Activated T-cell treated with anti-CD3 and anti-CD28 coated beads, Interleukin-2, amount 50 U/mL, for 24 hours (primary cell): Measurements from ENCODE around the gene MFSD11.
A peak's percentile ranks its signal among the peaks of the same experiment; 100 is the strongest.
"Not testable (repeated sequence)": the region's sequence is repeated elsewhere in the genome, so short reads cannot be mapped to it uniquely, and the experiment has no call there.

ENCODE experiments used
- DNase-seq: peaks from one replicate; pipeline ENCODE4 v3.0.0-alpha.2; 2020
- H3K27ac Mint-ChIP-seq: 2 replicates; pipeline ENCODE4 v1.8.0; 2020; ENCODE audit warnings: mild to moderate bottlenecking, mixed read lengths
- H3K27me3 Mint-ChIP-seq: 2 replicates; pipeline ENCODE4 v1.8.0; 2020; ENCODE audit warnings: mixed read lengths
- H3K36me3 Mint-ChIP-seq: 2 replicates; pipeline ENCODE4 v1.8.0; 2020; ENCODE audit warnings: low read depth, mixed read lengths
- H3K4me1 Mint-ChIP-seq: 2 replicates; pipeline ENCODE4 v1.8.0; 2020; ENCODE audit warnings: low read depth, mixed read lengths
- H3K4me3 Mint-ChIP-seq: 2 replicates; pipeline ENCODE4 v1.8.0; 2020; ENCODE audit warnings: mild to moderate bottlenecking, moderate library complexity, mixed read lengths
- H3K9me3 Mint-ChIP-seq: 2 replicates; pipeline ENCODE4 v1.8.0; 2020; ENCODE audit warnings: mixed read lengths

The MFSD11 gene

DNA sequence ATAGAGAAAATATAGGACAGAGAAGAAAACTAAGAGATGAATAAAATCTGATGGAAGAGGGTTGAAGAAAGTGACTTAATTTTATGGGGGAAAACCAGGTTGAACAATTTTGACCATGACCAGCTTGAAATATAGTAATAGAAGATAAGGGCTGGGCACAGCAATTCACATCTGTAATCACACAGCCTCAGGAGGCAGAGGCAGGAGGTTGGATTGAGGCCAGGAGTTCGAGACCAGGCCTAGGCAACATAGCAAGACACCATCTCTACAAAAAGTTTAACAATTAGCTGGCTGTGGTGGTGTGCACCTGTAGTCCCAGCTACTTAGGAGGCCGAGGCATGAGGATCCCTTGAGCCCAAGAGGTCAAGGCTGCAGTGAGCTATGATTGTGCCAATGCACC is 35.8 kb upstream of the MFSD11 start:
- Mint-ChIP-seq H3K4me3 (no peak overlapping the region), H3K27ac (no peak overlapping the region), H3K4me1 (no peaks in the 10 kb centered on the region), H3K36me3 (no peaks in the 10 kb centered on the region), H3K9me3 (no peaks in the 10 kb centered on the region), H3K27me3 (no peaks in the 10 kb centered on the region)
- no peak for DNase-seq

DNA sequence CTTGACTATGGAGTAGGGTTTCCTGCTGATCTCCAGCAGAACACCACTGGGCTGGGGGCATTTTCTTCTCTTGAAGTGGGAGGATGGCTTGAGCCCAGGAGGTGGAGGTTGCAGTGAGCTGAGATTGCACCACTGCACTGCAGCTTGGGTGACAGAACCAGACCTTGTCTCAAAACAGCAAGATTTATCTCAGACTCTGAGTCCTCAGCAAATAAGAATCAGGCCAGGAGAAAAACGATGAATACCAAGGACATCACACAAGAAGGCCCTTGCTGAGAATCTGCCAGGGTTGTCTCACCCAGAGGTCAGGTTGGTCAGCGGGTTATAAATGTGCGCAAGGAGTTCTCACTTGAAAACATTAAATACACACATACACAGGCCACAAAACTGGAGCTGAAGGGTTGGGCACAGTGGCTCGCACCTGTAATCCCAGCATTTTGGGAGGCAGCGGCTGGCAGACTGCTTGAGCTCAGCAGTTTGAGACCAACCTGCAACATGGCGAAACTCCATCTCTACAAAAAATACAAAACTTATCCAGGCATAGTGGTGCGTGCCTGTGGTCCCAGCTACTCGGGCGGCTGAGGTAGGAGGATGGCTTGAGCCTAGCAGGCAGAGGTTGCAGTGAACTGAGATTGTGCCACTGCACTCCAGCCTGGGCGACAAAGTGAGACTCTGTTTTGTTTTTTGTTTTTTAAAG is 34.8 kb upstream of the MFSD11 start:
- no peaks in the 10 kb centered on the region for H3K36me3 Mint-ChIP-seq
- no peak overlapping the region for H3K4me3 Mint-ChIP-seq
- no peak overlapping the region for H3K27ac Mint-ChIP-seq
- no peaks in the 10 kb centered on the region for H3K4me1 Mint-ChIP-seq
- no peak for DNase-seq
- no peaks in the 10 kb centered on the region for H3K9me3 Mint-ChIP-seq
- no peaks in the 10 kb centered on the region for H3K27me3 Mint-ChIP-seq

DNA sequence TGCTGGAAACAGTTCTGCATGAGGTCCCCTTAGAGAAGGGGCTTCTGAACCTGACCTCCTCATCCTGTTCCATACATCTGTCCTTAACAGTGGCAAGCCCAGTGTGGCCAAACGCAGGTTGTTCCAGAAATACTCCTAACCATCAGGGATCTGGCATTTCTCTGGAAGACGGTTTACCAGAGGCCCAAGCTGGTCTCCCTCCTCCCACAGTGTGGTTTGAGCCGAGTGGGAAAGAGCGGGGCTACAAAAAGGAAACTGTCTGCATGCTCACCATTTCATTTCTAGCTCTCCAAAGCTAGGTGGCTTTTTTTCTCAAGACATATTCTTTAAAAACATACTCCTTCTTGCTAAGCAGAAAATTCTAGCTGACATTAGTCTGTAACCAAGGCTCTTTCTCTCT is 33.1 kb upstream of the MFSD11 start:
- H3K4me3 Mint-ChIP-seq, result no peak overlapping the region
- H3K27ac Mint-ChIP-seq, result no peak overlapping the region
- no peaks in the 10 kb centered on the region for H3K27me3 Mint-ChIP-seq
- no peaks in the 10 kb centered on the region for H3K36me3 Mint-ChIP-seq
- no peak for DNase-seq
- peaks cover 8% of the 10 kb centered on the region for H3K4me1 Mint-ChIP-seq
- H3K9me3 Mint-ChIP-seq, result no peaks in the 10 kb centered on the region

DNA sequence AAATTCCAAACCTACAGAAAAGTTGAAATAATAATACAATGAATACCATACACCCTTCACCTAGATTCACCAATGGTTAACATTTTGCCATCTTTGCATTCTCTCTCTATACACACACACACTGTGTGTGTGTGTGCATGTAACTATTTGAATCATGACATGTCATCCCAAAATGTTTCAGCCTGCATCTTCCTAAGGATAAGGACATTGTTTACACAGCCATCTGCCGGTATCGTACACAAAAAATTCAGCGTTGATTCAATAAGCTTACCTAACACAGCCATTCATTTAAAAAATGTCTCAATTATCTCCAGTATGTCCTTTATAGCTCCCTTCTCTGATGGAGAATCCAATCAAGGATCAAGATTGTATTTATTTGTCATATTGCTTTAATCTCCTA is 31.1 kb upstream of the MFSD11 start:
- Mint-ChIP-seq H3K36me3 (no peaks in the 10 kb centered on the region), H3K4me3 (no peak overlapping the region), H3K9me3 (no peaks in the 10 kb centered on the region), H3K27me3 (no peaks in the 10 kb centered on the region), H3K4me1 (peaks cover 18% of the 10 kb centered on the region), H3K27ac (no peak overlapping the region)
- DNase-seq, result no peak

DNA sequence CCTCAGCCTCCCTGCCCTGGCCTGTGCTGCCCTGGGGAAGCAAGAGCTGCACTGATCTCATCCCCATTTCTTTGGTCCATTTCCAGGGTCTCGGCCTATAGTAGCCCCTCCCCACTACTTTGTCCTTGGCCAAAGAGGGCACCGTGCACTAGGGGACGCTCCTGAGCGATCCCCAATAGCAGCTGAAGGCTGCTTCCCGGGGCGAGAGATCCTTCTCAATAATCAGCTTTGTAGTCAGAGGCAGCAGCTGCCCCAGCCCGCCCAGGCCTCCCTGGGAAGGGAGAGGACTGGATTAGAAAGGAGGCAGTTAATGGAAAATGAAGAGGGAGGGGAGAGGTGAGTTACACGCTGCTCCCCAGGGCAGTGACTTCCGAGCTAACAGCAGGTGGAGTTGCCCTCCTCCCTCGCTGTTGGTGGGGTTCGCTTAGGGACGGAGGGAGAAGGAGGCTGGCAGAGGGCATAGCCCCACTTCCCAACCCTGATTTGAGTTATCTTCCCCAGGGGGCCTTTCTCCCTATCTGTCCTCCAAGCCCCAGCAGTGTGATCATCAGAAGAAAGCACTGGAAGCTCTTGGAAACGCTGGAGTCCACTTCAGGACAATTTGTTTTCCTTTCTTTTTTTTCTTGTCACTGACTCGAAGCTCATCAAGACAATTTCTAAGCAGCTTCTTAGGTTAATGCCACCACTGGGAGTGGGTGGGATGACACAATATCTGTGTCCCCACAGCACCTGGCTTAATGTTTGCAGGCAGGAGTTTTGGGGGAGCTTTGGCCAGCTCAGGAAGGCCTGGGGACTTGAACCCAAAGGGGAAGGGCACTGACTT is 29.7 kb upstream of the MFSD11 start:
- H3K4me3 Mint-ChIP-seq, result no peak overlapping the region

DNA sequence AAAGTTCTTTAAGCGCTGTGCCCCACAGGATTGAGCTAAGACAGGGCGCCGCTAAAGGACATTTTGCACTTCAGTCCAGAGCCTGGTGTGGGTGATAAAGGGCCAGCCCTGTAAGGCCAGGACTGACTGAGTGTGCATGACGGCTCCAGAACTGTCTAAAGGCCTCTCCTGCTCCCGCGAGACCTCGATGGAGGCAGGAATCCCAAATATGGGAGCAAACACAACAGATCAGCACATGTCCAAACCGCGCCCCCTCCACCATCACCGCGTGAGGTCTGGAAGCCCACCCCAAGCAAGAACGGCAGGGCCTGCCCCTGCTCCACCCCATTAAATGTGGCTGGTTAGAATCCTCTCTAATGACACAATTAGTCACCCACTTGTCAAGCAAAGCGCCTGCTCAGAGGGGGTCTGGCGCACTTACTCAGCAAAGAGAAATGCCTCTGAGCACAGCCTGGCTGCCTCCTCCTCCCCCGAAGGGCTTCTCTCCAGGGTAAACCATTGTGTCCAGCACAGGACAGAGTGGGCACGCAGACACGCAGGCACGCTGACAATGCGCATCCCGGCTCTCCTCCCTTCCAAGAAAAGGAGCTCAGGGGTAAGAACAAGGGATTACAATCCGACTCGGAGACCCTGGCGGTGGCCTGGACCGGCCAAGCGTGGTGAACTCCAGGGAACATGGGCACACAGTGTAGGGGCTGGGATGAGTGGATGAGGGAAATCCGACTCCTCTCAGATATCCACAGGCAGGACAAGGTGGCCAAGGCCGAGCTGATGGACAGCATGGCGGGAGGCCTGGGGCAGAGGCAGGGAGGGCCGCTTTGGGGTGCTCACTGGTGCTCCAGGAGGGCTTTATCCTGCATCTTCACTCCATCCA is 28.6 kb upstream of the MFSD11 start:
- peak overlapping the region; percentile 70 for H3K4me3 Mint-ChIP-seq
- H3K4me1 Mint-ChIP-seq, result peaks cover 30% of the 10 kb centered on the region
- H3K9me3 Mint-ChIP-seq, result no peaks in the 10 kb centered on the region
- peak overlapping the region; percentile 33 for H3K27ac Mint-ChIP-seq
- peaks cover 17% of the 10 kb centered on the region for H3K36me3 Mint-ChIP-seq
- no peaks in the 10 kb centered on the region for H3K27me3 Mint-ChIP-seq
- DNase-seq, result no peak

More for the DNA sequence above, 29.7 kb upstream of the MFSD11 start:
- DNase-seq, result no peak
- no peak overlapping the region for H3K27ac Mint-ChIP-seq
- peaks cover 6% of the 10 kb centered on the region for H3K36me3 Mint-ChIP-seq
- peaks cover 19% of the 10 kb centered on the region for H3K4me1 Mint-ChIP-seq
- no peaks in the 10 kb centered on the region for H3K27me3 Mint-ChIP-seq
- no peaks in the 10 kb centered on the region for H3K9me3 Mint-ChIP-seq

DNA sequence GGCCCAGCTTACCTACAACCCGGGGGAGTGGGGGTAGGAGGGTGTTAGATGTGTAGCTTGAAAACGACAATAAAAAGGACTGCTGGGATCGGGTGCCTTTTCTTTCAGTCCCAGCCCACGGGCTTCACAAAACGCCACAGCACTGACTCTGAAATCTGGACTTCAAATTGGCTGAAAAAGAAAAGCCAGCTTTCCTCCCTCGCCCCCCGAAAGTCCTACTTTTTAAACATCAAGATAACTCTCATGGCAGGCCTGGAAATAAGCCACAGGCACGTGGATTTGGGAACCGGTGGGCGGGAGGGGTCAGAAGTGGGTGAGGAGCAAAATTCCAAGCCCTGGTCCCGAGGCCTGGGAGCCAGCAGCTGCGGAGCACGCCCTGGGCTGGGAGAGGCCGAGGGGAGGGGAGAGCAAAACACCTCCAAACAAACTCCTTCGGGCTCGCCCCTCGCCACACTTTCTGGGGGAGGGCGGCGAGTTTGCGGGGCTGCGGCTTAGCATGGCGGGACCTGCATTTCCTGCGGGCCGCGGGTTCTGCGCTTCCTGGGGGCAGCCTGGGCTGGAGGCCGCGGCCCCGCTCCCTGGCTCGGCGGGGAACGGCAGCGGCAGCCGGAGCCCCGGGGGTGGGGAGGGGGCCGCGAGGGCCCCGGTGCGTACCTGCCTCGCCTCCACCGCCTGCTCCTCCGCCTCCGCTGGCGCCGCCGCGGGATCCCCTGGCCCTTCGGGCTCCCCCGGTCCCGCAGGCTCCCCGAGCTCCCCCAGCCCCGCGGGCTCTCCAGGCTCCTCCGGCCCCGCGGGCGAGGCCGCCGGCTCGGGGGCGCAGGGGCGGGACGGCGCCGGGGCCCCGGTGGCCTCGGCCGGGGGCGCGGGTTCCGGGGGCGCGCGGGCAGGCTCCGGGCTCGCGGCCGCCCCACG is 27.7 kb upstream of the MFSD11 start:
- H3K36me3 Mint-ChIP-seq, result peaks cover 25% of the 10 kb centered on the region

DNA sequence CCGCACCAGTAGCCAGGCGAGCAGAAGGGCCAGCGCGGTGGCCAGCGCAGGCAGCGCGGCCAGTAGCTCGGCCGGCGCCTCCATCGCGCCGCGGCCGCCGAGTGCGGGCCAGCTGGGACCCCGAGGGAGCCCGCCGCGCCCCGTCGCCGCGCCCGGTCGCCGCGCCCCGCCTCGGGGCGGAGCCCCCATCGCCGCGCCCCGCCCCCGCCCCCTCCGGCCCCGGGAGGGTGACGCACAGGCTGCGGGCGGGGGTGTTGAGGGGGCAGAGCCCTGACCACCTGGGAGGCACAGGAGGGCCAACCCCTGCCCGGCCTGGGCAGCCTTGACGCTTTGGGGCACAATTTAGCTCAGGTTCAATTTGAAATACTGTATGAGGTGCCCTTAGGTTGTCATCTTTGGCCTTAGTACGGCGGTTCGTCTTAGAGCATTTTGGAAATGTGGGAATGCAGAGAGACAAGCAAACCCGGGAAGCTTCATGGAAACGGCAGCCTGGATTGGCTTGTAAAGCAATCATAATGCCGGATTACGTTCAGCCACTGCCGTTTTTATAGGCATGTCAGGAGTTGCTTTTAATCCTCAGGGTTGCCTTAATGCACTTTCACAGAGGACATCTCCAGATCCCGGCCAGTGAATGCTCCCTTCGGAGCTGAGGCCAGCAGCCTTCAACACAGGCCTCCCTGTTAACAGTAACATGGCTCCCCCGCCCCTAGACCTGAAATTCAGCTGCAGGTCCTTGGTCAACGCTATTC is 26.9 kb upstream of the MFSD11 start, which contains the start of gene MXRA7:
Gene MXRA7, minus strand, starts transcription at position 103 of the 749 bp plus-strand sequence. Its CDS starts 19 bp downstream, at position 84.
- H3K27me3 Mint-ChIP-seq, result no peaks in the 10 kb centered on the region
- peak; percentile 77 for DNase-seq
- peaks cover 33% of the 10 kb centered on the region for H3K36me3 Mint-ChIP-seq
- no peaks in the 10 kb centered on the region for H3K9me3 Mint-ChIP-seq
- H3K4me1 Mint-ChIP-seq, result peaks cover 45% of the 10 kb centered on the region
- H3K27ac Mint-ChIP-seq, result peak within 1 kb of the TSS; percentile 33
- H3K4me3 Mint-ChIP-seq, result peak within 1 kb of the TSS; percentile 70

More for the DNA sequence above, 27.7 kb upstream of the MFSD11 start:
- peak overlapping the region; percentile 33 for H3K27ac Mint-ChIP-seq
- not testable (repeated sequence) for H3K9me3 Mint-ChIP-seq, H3K27me3 Mint-ChIP-seq
- peak overlapping the region; percentile 70 for H3K4me3 Mint-ChIP-seq
- H3K4me1 Mint-ChIP-seq, result peaks cover 36% of the 10 kb centered on the region
- DNase-seq, result peak; percentile 48

DNA sequence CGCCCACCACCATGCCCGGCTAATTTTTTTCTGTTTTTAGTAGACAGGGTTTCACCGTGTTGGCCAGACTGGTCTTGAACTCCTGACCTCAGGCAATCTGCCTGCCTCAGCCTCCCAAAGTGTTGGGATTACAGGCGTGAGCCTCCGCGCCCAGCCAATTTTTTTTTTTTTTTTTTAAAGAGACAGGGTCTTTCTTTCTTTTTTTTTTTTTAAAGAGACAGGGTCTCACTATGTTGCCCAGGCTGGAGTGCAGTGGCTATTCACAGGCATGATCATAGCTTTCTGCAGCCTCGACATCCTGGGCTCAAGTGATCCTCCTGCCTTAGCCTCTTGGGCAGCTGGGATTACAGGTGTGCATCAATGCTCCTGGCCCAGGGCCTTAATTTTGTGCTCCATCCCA is 25.6 kb upstream of the MFSD11 start:
- H3K27ac Mint-ChIP-seq, H3K9me3 Mint-ChIP-seq, H3K27me3 Mint-ChIP-seq, H3K4me3 Mint-ChIP-seq, DNase-seq: not testable (repeated sequence)
- peaks cover 57% of the 10 kb centered on the region for H3K4me1 Mint-ChIP-seq
- peaks cover 45% of the 10 kb centered on the region for H3K36me3 Mint-ChIP-seq

DNA sequence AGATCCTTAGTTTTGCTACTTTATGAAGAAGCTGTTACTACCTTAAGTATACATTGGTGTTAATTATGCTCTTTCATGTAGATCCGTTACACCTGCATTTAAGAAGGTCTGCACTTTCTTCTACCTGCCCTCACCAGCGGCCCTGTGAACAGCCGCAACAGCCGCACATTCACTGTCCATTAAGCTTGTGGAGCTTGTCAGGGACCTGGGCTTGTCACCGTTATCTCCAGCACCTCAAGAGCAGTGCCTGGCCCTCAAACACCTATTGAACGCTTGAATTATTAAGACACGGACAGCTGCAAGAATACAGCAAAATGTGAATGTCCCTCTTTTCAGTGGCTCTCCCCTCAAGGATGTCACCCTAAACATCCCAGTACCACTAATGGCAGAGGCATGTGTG is 24.2 kb upstream of the MFSD11 start:
- no peak overlapping the region for H3K4me3 Mint-ChIP-seq
- peak overlapping the region; percentile 5 for H3K27ac Mint-ChIP-seq

DNA sequence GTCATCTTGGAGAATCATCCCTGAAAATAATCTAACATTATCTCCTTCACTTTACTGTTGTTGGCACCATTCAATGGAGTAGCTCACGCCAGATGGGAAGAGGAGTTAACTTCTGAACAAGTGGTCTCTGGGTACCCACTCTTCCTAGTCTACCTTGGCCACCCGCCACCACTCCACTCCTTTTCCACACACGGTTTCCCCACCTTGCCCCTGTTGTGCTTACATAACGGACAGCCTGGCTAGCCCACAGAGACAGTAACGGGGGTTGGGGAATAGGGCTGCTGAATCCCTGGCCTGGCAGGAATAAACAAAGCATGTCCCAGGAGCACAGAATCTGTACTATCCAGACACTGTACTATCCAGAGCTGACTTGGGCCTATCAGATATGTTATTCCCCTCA is 23.6 kb upstream of the MFSD11 start:
- H3K27ac Mint-ChIP-seq, result peak overlapping the region; percentile 5
- peaks cover 65% of the 10 kb centered on the region for H3K36me3 Mint-ChIP-seq
- H3K4me1 Mint-ChIP-seq, result peaks cover 62% of the 10 kb centered on the region
- no peak for DNase-seq
- no peaks in the 10 kb centered on the region for H3K27me3 Mint-ChIP-seq
- no peaks in the 10 kb centered on the region for H3K9me3 Mint-ChIP-seq
- no peak overlapping the region for H3K4me3 Mint-ChIP-seq

More for the DNA sequence above, 24.2 kb upstream of the MFSD11 start:
- no peak for DNase-seq
- H3K9me3 Mint-ChIP-seq, result no peaks in the 10 kb centered on the region
- peaks cover 59% of the 10 kb centered on the region for H3K36me3 Mint-ChIP-seq
- H3K4me1 Mint-ChIP-seq, result peaks cover 63% of the 10 kb centered on the region
- H3K27me3 Mint-ChIP-seq, result no peaks in the 10 kb centered on the region

DNA sequence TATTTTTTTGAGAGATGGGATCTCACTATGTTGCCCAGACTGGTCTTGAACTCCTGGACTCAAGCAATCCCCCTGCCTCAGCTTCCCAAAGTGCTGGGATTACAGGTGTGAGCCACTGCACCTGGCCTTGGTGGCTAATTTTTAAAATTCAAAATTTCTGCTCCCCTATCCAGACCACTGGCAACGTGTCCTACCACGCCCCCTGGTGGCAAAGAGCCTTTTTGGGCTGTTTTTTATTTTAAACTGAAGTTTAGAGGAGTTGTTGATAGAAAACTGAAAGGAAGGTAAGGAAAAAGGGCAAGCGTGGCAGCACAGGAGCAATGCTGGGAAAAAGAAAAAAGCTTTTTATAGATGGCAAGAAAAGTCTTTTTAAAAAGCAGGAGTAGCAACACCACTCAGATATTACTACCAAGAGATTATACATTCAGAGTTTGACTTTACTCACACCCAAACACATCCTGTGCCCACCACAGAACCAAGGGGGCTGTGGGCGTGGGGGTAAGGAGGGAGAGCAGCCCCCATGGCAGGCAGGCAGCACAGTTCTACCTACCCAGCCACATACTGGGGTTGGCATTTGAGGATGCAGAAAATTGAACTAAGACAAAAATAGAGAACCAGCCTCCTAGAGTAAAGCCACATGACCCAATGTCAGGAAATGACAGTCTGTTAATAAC is 23.0 kb upstream of the MFSD11 start:
- Mint-ChIP-seq H3K4me1 (peaks cover 56% of the 10 kb centered on the region), H3K36me3 (peaks cover 71% of the 10 kb centered on the region), H3K27me3 (no peaks in the 10 kb centered on the region), H3K9me3 (no peaks in the 10 kb centered on the region), H3K4me3 (no peak overlapping the region), H3K27ac (peak overlapping the region; percentile 91)
- DNase-seq, result peak; percentile 81

DNA sequence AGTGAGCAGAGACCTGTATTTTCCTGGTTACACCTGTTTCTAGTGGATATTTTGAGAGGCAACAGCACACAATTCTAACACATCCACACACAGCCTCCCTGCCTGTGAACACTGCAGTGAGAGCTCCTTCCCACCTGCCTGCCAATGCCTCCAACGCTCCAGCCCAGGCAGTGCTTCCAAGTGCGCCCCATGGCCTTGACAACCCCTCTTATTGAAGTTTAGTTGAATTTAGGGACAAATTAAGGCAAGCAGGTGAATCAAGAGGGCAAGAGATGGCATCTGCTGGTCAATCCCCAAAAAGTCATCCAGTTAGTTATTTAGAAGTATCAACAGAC is 22.5 kb upstream of the MFSD11 start:
- H3K4me1 Mint-ChIP-seq, result peaks cover 54% of the 10 kb centered on the region
- H3K27me3 Mint-ChIP-seq, result no peaks in the 10 kb centered on the region
- H3K27ac Mint-ChIP-seq, result peak overlapping the region; percentile 91
- no peaks in the 10 kb centered on the region for H3K9me3 Mint-ChIP-seq
- peaks cover 76% of the 10 kb centered on the region for H3K36me3 Mint-ChIP-seq
- no peak for DNase-seq
- H3K4me3 Mint-ChIP-seq, result no peak overlapping the region
